ENCODE results near the gene PCDHAC1.

The PCDHAC1 gene

DNA sequence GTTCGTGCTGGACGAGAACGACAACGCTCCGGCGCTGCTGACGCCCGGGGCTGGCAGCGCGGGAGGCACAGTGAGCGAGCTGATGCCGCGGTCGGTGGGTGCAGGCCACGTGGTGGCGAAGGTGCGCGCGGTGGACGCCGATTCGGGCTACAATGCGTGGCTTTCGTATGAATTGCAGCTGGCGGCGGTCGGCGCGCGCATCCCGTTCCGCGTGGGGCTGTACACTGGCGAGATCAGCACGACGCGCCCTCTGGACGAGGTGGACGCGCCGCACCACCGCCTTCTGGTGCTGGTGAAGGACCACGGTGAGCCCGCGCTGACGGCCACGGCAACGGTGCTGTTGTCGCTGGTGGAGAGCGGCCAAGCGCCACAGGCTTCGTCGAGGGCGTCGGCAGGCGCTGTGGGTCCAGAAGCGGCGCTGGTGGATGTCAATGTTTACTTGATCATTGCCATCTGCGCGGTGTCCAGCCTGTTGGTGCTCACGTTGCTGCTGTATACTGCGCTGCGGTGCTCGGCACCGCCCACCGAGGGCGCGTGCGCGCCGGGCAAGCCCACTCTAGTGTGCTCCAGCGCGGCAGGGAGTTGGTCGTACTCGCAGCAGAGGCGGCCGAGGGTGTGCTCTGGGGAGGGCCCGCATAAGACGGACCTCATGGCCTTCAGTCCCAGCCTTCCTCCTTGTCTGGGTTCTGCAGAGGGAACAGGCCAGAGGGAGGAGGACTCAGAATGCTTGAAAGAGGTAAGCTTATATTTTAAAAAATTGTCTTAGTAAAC is 42.0 kb upstream of the PCDHAC1 start:
- Histone ChIP-seq H3K27me3 (ENCODE audit: control insufficient read depth, low read length) (no peaks in the 10 kb centered on the region), H3K79me2 (ENCODE audit: control insufficient read depth, low read length) (no peaks in the 10 kb centered on the region), H3K9me2 (replicated peaks; ENCODE audit: control insufficient read depth, low read length) (no peaks in the 10 kb centered on the region), H3K36me3 (ENCODE audit: control insufficient read depth, low read length) (no peaks in the 10 kb centered on the region), H3K4me3 (ENCODE audit: low read length) (no peak overlapping the region), H3F3A (ENCODE audit: control insufficient read depth, insufficient read depth) (no peaks in the 10 kb centered on the region), H3K9me3 (ENCODE audit: control insufficient read depth, insufficient read depth, low read length) (no peaks in the 10 kb centered on the region; the same call in 1 of the 2 replicates), H3K27ac (ENCODE audit: low read depth, low read length) (no peak overlapping the region), H4K20me1 (ENCODE audit: control insufficient read depth, insufficient read depth, low read depth, low read length) (no peaks in the 10 kb centered on the region), H3K4me2 (ENCODE audit: low read length) (no peak overlapping the region), H3K4me1 (ENCODE audit: control insufficient read depth, low read length) (no peaks in the 10 kb centered on the region)
- TF ChIP-seq, protein P1, sequence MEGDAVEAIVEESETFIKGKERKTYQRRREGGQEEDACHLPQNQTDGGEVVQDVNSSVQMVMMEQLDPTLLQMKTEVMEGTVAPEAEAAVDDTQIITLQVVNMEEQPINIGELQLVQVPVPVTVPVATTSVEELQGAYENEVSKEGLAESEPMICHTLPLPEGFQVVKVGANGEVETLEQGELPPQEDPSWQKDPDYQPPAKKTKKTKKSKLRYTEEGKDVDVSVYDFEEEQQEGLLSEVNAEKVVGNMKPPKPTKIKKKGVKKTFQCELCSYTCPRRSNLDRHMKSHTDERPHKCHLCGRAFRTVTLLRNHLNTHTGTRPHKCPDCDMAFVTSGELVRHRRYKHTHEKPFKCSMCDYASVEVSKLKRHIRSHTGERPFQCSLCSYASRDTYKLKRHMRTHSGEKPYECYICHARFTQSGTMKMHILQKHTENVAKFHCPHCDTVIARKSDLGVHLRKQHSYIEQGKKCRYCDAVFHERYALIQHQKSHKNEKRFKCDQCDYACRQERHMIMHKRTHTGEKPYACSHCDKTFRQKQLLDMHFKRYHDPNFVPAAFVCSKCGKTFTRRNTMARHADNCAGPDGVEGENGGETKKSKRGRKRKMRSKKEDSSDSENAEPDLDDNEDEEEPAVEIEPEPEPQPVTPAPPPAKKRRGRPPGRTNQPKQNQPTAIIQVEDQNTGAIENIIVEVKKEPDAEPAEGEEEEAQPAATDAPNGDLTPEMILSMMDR (IDR thresholded peaks at IDR 0.05; ENCODE audit: low read depth, low read length, poor library complexity, severe bottlenecking), result no peak
- TF ChIP-seq EZH2phosphoT487 (IDR thresholded peaks at IDR 0.05; ENCODE audit: borderline replicate concordance, low read length), result no peak

GRCh38 chr5:140916325-140916724 is 9.8 kb upstream of the PCDHAC1 start:
- H3K9me2 ChIP-seq (replicated peaks; ENCODE audit: control insufficient read depth, low read length), result no peaks in the 10 kb centered on the region
- H3K27ac ChIP-seq (ENCODE audit: low read depth, low read length), result no peak overlapping the region
- no peak overlapping the region for H3K4me2 ChIP-seq (ENCODE audit: low read length)
- no peaks in the 10 kb centered on the region for H3K79me2 ChIP-seq (ENCODE audit: control insufficient read depth, low read length)
- no peaks in the 10 kb centered on the region for H3K27me3 ChIP-seq (ENCODE audit: control insufficient read depth, low read length)
- no peaks in the 10 kb centered on the region for H3F3A ChIP-seq (ENCODE audit: control insufficient read depth, insufficient read depth)
- no peaks in the 10 kb centered on the region for H4K20me1 ChIP-seq (ENCODE audit: control insufficient read depth, insufficient read depth, low read depth, low read length)
- no peaks in the 10 kb centered on the region for H3K36me3 ChIP-seq (ENCODE audit: control insufficient read depth, low read length)
- TF ChIP-seq EZH2phosphoT487 (IDR thresholded peaks at IDR 0.05; ENCODE audit: borderline replicate concordance, low read length), result no peak
- TF ChIP-seq, protein P1 (IDR thresholded peaks at IDR 0.05; ENCODE audit: low read depth, low read length, poor library complexity, severe bottlenecking), result no peak
- no peaks in the 10 kb centered on the region for H3K9me3 ChIP-seq (ENCODE audit: control insufficient read depth, insufficient read depth, low read length)
- H3K4me1 ChIP-seq (ENCODE audit: control insufficient read depth, low read length), result no peaks in the 10 kb centered on the region
- H3K4me3 ChIP-seq (ENCODE audit: low read length), result no peak overlapping the region

DNA sequence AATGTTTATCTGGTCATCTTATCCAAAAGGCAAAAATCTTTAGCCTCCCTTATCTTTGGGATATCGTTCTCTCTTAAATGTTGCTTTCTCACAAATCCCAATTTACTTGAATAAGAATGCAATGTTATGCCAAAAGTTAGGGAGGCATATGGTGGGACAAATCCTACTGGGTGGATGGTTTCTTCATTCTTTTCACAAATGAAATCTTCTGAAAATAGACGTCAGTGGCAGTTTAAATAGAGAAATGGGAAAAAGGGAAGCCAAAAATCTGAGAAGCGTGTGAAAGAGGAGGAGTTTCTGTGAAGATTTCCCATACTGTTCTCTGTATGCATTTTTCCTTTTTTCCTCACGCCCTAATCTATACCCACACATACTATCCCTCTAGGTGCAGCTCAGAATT is 2.5 kb upstream of the PCDHAC1 start:
- Histone ChIP-seq H3F3A (ENCODE audit: control insufficient read depth, insufficient read depth) (no peaks in the 10 kb centered on the region), H3K9me3 (ENCODE audit: control insufficient read depth, insufficient read depth, low read length) (no peaks in the 10 kb centered on the region), H3K4me2 (ENCODE audit: low read length) (no peak overlapping the region), H4K20me1 (ENCODE audit: control insufficient read depth, insufficient read depth, low read depth, low read length) (no peaks in the 10 kb centered on the region), H3K4me1 (ENCODE audit: control insufficient read depth, low read length) (no peaks in the 10 kb centered on the region), H3K4me3 (ENCODE audit: low read length) (no peak overlapping the region), H3K9me2 (replicated peaks; ENCODE audit: control insufficient read depth, low read length) (no peaks in the 10 kb centered on the region), H3K79me2 (ENCODE audit: control insufficient read depth, low read length) (no peaks in the 10 kb centered on the region), H3K36me3 (ENCODE audit: control insufficient read depth, low read length) (no peaks in the 10 kb centered on the region), H3K27me3 (ENCODE audit: control insufficient read depth, low read length) (no peaks in the 10 kb centered on the region), H3K27ac (ENCODE audit: low read depth, low read length) (no peak overlapping the region)
- TF ChIP-seq, protein P1 (IDR thresholded peaks at IDR 0.05; ENCODE audit: low read depth, low read length, poor library complexity, severe bottlenecking), result no peak
- TF ChIP-seq EZH2phosphoT487 (IDR thresholded peaks at IDR 0.05; ENCODE audit: borderline replicate concordance, low read length), result no peak
